GM23338 (cell line): ENCODE data around the gene KCNK5. TPM values are rescaled to one million over a fixed set of nuclear protein-coding genes. Genes with fewer than 3 reads are reported as not detected.

ENCODE experiments used
- ATAC-seq: fragments of 200-7000 bp; cut with Tn5 transposase; 3 replicates; pipeline ENCODE4 v1.9.1; 2020
- DNase-seq: peaks from one replicate; pipeline ENCODE4 v3.0.0-alpha.2; 2015; ENCODE audit warnings: low spot score
- H2AFZ ChIP-seq: fragments of 200-600 bp; sonication (generic); 2 replicates; pipeline ENCODE4 v1.8.0; 2016; ENCODE audit warnings: antibody characterized with exemption, mild to moderate bottlenecking, moderate library complexity
- H3F3A ChIP-seq: fragments of 200-600 bp; sonication (generic); replicated peaks from 2 replicates; pipeline ENCODE4 v1.8.0; 2017; ENCODE audit warnings: antibody characterized with exemption, mixed run types, low read depth
- H3K27ac ChIP-seq: fragments of 200-600 bp; sonication (generic); 2 replicates; pipeline ENCODE4 v1.6.1; 2016; ENCODE audit warnings: low read depth
- H3K27me3 ChIP-seq: fragments of 200-600 bp; sonication (generic); 2 replicates; pipeline ENCODE4 v1.8.0; 2016; ENCODE audit warnings: mild to moderate bottlenecking, mixed run types, moderate library complexity; ENCODE audit not compliant: insufficient read depth
- H3K36me3 ChIP-seq: fragments of 200-600 bp; sonication (generic); 2 replicates; pipeline ENCODE4 v1.8.0; 2016; ENCODE audit warnings: mild to moderate bottlenecking; ENCODE audit not compliant: insufficient read depth
- H3K4me1 ChIP-seq: fragments of 200-600 bp; sonication (generic); 2 replicates; pipeline ENCODE4 v1.8.0; 2016; ENCODE audit warnings: mild to moderate bottlenecking, moderate library complexity; ENCODE audit not compliant: insufficient read depth
- H3K4me2 ChIP-seq: fragments of 200-600 bp; sonication (generic); 2 replicates; pipeline ENCODE4 v1.7.1; 2017; ENCODE audit warnings: mixed run types
- H3K4me3 ChIP-seq: fragments of 200-600 bp; sonication (generic); 2 replicates; pipeline ENCODE4 v1.6.1; 2016; ENCODE audit warnings: mixed run types
- H3K79me2 ChIP-seq: fragments of 200-600 bp; sonication (generic); replicated peaks from 2 replicates; pipeline ENCODE4 v1.8.0; 2017; ENCODE audit warnings: mild to moderate bottlenecking; ENCODE audit not compliant: insufficient read depth
- H3K9me2 ChIP-seq: fragments of 200-600 bp; sonication (generic); 2 replicates; pipeline ENCODE4 v1.8.0; 2017; ENCODE audit not compliant: insufficient read depth
- H4K20me1 ChIP-seq: fragments of 200-600 bp; sonication (generic); replicated peaks from 2 replicates; pipeline ENCODE4 v1.8.0; 2017; ENCODE audit warnings: mild to moderate bottlenecking; ENCODE audit not compliant: insufficient read depth
- H3K27ac Mint-ChIP-seq: 2 replicates; pipeline ENCODE4 v1.8.0; 2020; ENCODE audit warnings: inconsistent platforms, mild to moderate bottlenecking, moderate library complexity, mixed read lengths
- H3K27me3 Mint-ChIP-seq: 3 replicates; pipeline ENCODE4 v1.8.0; 2022; ENCODE audit warnings: low read depth, mild to moderate bottlenecking, moderate library complexity, mixed read lengths, inconsistent platforms; ENCODE audit not compliant: insufficient read depth, poor library complexity
- H3K36me3 Mint-ChIP-seq: 3 replicates; pipeline ENCODE4 v1.8.0; 2021; ENCODE audit warnings: low read depth, mild to moderate bottlenecking, inconsistent platforms, moderate library complexity, mixed read lengths
- H3K4me1 Mint-ChIP-seq: 3 replicates; pipeline ENCODE4 v1.8.0; 2020; ENCODE audit warnings: mild to moderate bottlenecking, inconsistent platforms, mixed read lengths
- H3K4me3 Mint-ChIP-seq: 3 replicates; pipeline ENCODE4 v1.8.0; 2021; ENCODE audit warnings: moderate library complexity, mild to moderate bottlenecking, inconsistent platforms, mixed read lengths
- H3K9me3 Mint-ChIP-seq: 3 replicates; pipeline ENCODE4 v1.8.0; 2020; ENCODE audit warnings: moderate library complexity, mild to moderate bottlenecking, inconsistent platforms, mixed read lengths
- CTCF ChIP-seq, 2 experiments: fragments of 200-600 bp in 1 of 2; sonication (generic) in 1 of 2; conservative IDR thresholded peaks; 2 replicates each; pipeline versions ENCODE4 v1.5.1 to v1.6.1; 2016 to 2017; ENCODE audit warnings: antibody characterized with exemption in 2 of 2, low read depth in 2 of 2, mild to moderate bottlenecking in 2 of 2, moderate library complexity in 1 of 2
- ETS1 ChIP-seq: IDR thresholded peaks from 2 replicates; pipeline ENCODE4 v1.6.1; 2016; ENCODE audit warnings: antibody characterized with exemption
- EZH2 ChIP-seq: fragments of 200-600 bp; sonication (generic); IDR thresholded peaks from one replicate; pipeline ENCODE4 v1.8.0; 2017; ENCODE audit warnings: antibody characterized with exemption, mild to moderate bottlenecking, low read depth; ENCODE audit not compliant: unreplicated experiment
- EZH2phosphoT487 ChIP-seq: fragments of 200-600 bp; sonication (generic); IDR thresholded peaks from one replicate; pipeline ENCODE4 v1.8.1; 2018; ENCODE audit warnings: antibody characterized with exemption; ENCODE audit not compliant: unreplicated experiment
- JUNB ChIP-seq: IDR thresholded peaks from one replicate; pipeline ENCODE4 v1.6.1; 2016; ENCODE audit warnings: antibody characterized with exemption; ENCODE audit not compliant: unreplicated experiment
- NANOG ChIP-seq: IDR thresholded peaks from 2 replicates; pipeline ENCODE4 v1.6.1; 2016; ENCODE audit warnings: antibody characterized with exemption, borderline replicate concordance
- POLR2AphosphoS5 ChIP-seq: IDR thresholded peaks from 2 replicates; pipeline ENCODE4 v1.6.1; 2016; ENCODE audit warnings: antibody characterized with exemption, low read depth
- REST ChIP-seq: IDR thresholded peaks from one replicate; pipeline ENCODE4 v1.6.1; 2018; ENCODE audit warnings: antibody characterized with exemption; ENCODE audit not compliant: unreplicated experiment
- STAT1 ChIP-seq: IDR thresholded peaks from one replicate; pipeline ENCODE4 v1.6.1; 2016; ENCODE audit warnings: antibody characterized with exemption; ENCODE audit not compliant: unreplicated experiment
- ZNF114 ChIP-seq: fragments of 250-450 bp; sonication (Bioruptor Pico); IDR thresholded peaks from 2 replicates; pipeline ENCODE4 v1.5.0; 2020; ENCODE audit warnings: mild to moderate bottlenecking, moderate library complexity
- ZNF331 ChIP-seq: fragments of 250-450 bp; sonication (Bioruptor Pico); IDR thresholded peaks from 2 replicates; pipeline ENCODE4 v1.5.0; 2020; ENCODE audit warnings: low read depth, mild to moderate bottlenecking, moderate library complexity
- polyA plus RNA-seq: library from polyadenylated mRNA; unstranded; fragments of >200 nt; fragmentation: Nextera tagmentation; extraction: Ambion mirVana; gene quantifications from 2 replicates; pipeline ENCODE4 v1.2.1, GENCODE V29; 2016
- total RNA-seq: library from RNA; depleted of rRNA; stranded (reverse); fragments of >200 nt; shearing (Covaris generic); gene quantifications from 2 replicates; pipeline ENCODE4 v1.2.3, GENCODE V29; 2014

Gene KCNK5
- total and polyA plus RNA-seq, 2 experiments from 2014 or later = 9.5 to 57.4 TPM

DNA sequence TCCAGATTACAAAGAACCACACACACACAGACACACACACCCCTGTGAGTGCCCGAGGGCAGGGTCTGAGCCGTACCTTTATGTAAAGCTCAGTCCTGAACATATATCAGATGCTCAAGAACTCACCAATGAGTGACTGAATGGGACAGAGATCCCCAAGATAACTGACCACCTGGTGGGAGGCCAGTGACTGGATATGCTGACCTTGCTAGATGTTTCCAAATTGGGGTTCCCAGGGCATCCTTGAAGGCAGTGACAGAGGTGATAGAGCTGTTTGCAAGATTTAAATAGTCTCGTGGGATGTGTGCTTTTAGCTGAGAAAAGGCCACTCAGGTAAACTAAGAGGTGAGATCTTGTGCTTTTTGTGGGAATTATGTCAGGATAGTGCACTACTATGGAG, 45.6 kb upstream of the KCNK5 start:
- peaks cover 4% of the 10 kb centered on the region for H3K27me3 Mint-ChIP-seq
- Histone ChIP-seq H3K9me2 (no peaks in the 10 kb centered on the region; the same call in 1 of the 2 replicates), H3K4me3 (no peak overlapping the region), H3K27ac (no peak overlapping the region), H3K36me3 (0 out of 2 replicates have a peak, but pooled peaks cover 2% of the 10 kb centered on the region), H4K20me1 (no peaks in the 10 kb centered on the region), H3K4me2 (no peak overlapping the region), H3F3A (no peaks in the 10 kb centered on the region), H3K27me3 (no peaks in the 10 kb centered on the region), H3K79me2 (no peaks in the 10 kb centered on the region), H3K4me1 (peaks cover 27% of the 10 kb centered on the region), H2AFZ (no peak overlapping the region)
- H3K4me3 Mint-ChIP-seq = no peak overlapping the region
- H3K27ac Mint-ChIP-seq = no peak overlapping the region
- ATAC-seq (no peak), DNase-seq (no peak)
- H3K9me3 Mint-ChIP-seq = no peaks in the 10 kb centered on the region; the same call in 2 of the 3 replicates
- no peak for TF ChIP-seq REST
- TF ChIP-seq POLR2AphosphoS5 = no peak
- TF ChIP-seq ETS1 = no peak
- no peak for TF ChIP-seq ZNF331 (CRISPR knock-in tag)
- TF ChIP-seq EZH2 = no peak
- no peak for TF ChIP-seq EZH2phosphoT487
- no peak for TF ChIP-seq JUNB
- TF ChIP-seq CTCF (conservative IDR thresholded peaks at IDR 0.05; ENCODE audit: low read depth in 2 of 2) = no peak
- TF ChIP-seq NANOG = no peak
- TF ChIP-seq ZNF114 (CRISPR knock-in tag) = no peak
- peaks cover 21% of the 10 kb centered on the region for H3K4me1 Mint-ChIP-seq
- no peaks in the 10 kb centered on the region for H3K36me3 Mint-ChIP-seq

DNA sequence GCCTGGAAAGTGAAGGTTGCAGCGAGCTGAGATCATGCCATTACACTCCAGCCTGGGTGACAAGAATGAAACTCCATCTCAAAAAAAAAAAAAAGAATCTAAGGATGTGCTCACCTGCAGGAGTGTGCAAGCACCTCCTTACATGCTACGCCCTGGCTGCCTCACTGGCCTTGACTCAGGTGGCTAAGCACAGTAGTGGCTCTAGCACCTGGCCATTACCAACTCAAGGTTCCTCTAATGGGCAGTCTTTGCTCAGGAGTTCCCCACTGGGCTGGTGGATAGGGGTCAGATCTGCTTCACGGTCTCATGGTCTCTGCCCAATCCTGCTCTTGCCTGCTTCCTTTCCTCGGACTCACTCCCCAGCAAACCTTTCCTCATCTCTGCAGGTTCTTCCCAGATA, 45.2 kb upstream of the KCNK5 start:
- Mint-ChIP-seq H3K4me1 (peaks cover 24% of the 10 kb centered on the region), H3K9me3 (no peaks in the 10 kb centered on the region; the same call in 2 of the 3 replicates), H3K27me3 (peaks cover 4% of the 10 kb centered on the region), H3K36me3 (no peaks in the 10 kb centered on the region), H3K27ac (no peak overlapping the region), H3K4me3 (no peak overlapping the region)
- no peak overlapping the region for H3K4me2 ChIP-seq
- H3K9me2 ChIP-seq = no peaks in the 10 kb centered on the region; the same call in 1 of the 2 replicates
- DNase-seq (no peak), ATAC-seq (no peak)
- peaks cover 27% of the 10 kb centered on the region for H3K4me1 ChIP-seq
- no peak overlapping the region for H2AFZ ChIP-seq
- no peaks in the 10 kb centered on the region for H3K27me3 ChIP-seq
- H3K79me2 ChIP-seq = no peaks in the 10 kb centered on the region
- 0 out of 2 replicates have a peak, but pooled peaks cover 2% of the 10 kb centered on the region for H3K36me3 ChIP-seq
- no peaks in the 10 kb centered on the region for H3F3A ChIP-seq
- no peak overlapping the region for H3K27ac ChIP-seq
- no peak overlapping the region for H3K4me3 ChIP-seq
- no peaks in the 10 kb centered on the region for H4K20me1 ChIP-seq
- no peak for TF ChIP-seq POLR2AphosphoS5
- no peak for TF ChIP-seq STAT1
- no peak for TF ChIP-seq EZH2phosphoT487
- no peak for TF ChIP-seq CTCF (conservative IDR thresholded peaks at IDR 0.05; ENCODE audit: low read depth in 2 of 2)
- no peak for TF ChIP-seq REST
